Gastroesophageal sphincter (tissue), 4 donors: ENCODE measurements around the gene PCDHGB5. TPM values are rescaled to one million over a fixed set of nuclear protein-coding genes. Genes with fewer than 3 reads are reported as not detected.
A peak's percentile ranks its signal among the peaks of the same experiment; 100 is the strongest.
"Not testable (repeated sequence)": the region's sequence is repeated elsewhere in the genome, so short reads cannot be mapped to it uniquely, and the experiment has no call there.

Experiments
- ATAC-seq: fragments of 150-250 bp; one replicate; pipeline ENCODE4 v1.9.1; 2016; ENCODE audit warnings: mild to moderate bottlenecking, moderate library complexity
- H3K27ac ChIP-seq, 4 donors: fragments of 200-600 bp; sonication (generic) in 3 of 4; 1 replicate in 3 of 4; 2 replicates in 1 of 4; pipeline ENCODE4 v1.5.1; 2016 to 2019
- H3K27me3 ChIP-seq: fragments of 200-600 bp; sonication (generic); one replicate; pipeline ENCODE4 v1.5.1; 2019
- H3K36me3 ChIP-seq, 2 donors: fragments of 200-600 bp; sonication (generic); one replicate each; pipeline ENCODE4 v1.5.1; 2019; ENCODE audit warnings: control low read depth in 1 of 2
- H3K4me1 ChIP-seq, 3 donors: fragments of 200-600 bp; sonication (generic); 1 replicate in 2 of 3; 2 replicates in 1 of 3; pipeline ENCODE4 v1.5.1; 2016 to 2019; ENCODE audit warnings: control low read depth in 2 of 3
- H3K4me3 ChIP-seq, 2 donors: fragments of 200-600 bp; sonication (generic); one replicate each; pipeline ENCODE4 v1.5.1; 2019; ENCODE audit warnings: mild to moderate bottlenecking in 1 of 2, moderate library complexity in 1 of 2
- H3K9me3 ChIP-seq, 3 donors: fragments of 200-600 bp; sonication (generic); one replicate each; pipeline ENCODE4 v1.5.1; 2017 to 2019; ENCODE audit warnings: control low read depth in 2 of 3
- CTCF ChIP-seq, 4 experiments: fragments of 200-600 bp in 2 of 4; fragments of 450-650 bp in 2 of 4; sonication (generic) in 1 of 4; IDR thresholded peaks; one replicate each; pipeline ENCODE4 v1.5.1; 2017 to 2019; ENCODE audit warnings: antibody characterized with exemption in 4 of 4, mild to moderate bottlenecking in 2 of 4, moderate library complexity in 2 of 4
- EP300 ChIP-seq: sonication (generic); formaldehyde crosslinking; IDR thresholded peaks from one replicate; pipeline ENCODE4 v1.6.1; 2017; ENCODE audit warnings: antibody characterized with exemption, mild to moderate bottlenecking
- POLR2A ChIP-seq, 2 donors: fragments of 450-650 bp; IDR thresholded peaks; one replicate each; pipeline ENCODE4 v1.6.1; 2017; ENCODE audit warnings: antibody characterized with exemption in 2 of 2, mild to moderate bottlenecking in 2 of 2, moderate library complexity in 1 of 2
- POLR2AphosphoS5 ChIP-seq: sonication (generic); formaldehyde crosslinking; IDR thresholded peaks from one replicate; pipeline ENCODE4 v1.6.1; 2017; ENCODE audit warnings: antibody characterized with exemption
- WGBS, 2 donors: methylation state at CpG; one replicate each; pipeline ENCODE4 v1.1.5; 2018; ENCODE audit warnings: low coverage in 1 of 2; 5-methylcytosine and 5-hydroxymethylcytosine counted together
- total RNA-seq, 4 donors: library from RNA; depleted of rRNA; stranded (reverse); fragments of >200 nt; gene quantifications; one replicate each; pipeline ENCODE4 v1.1.0, GENCODE V29; 2016

The PCDHGB5 gene
- total RNA-seq, 4 donors from 2014 or later = 4.0 to 12.9 (median 9.8) TPM

GRCh38 chr5:141371572-141372475, 25.9 kb upstream of the PCDHGB5 start:
- ATAC-seq = no peak
- peaks cover 3 to 100% (median 6%) of the 10 kb centered on the region in 3 donors for H3K9me3 ChIP-seq
- TF ChIP-seq POLR2AphosphoS5 (no peak), POLR2A (IDR thresholded peaks at IDR 0.05) (no peak), EP300 (no peak), CTCF (IDR thresholded peaks at IDR 0.05) (no peak)
- H3K27me3 ChIP-seq = peaks cover 10% of the 10 kb centered on the region
- no peak overlapping the region for H3K27ac ChIP-seq
- no peak overlapping the region for H3K4me3 ChIP-seq
- no peaks in the 10 kb centered on the region for H3K4me1 ChIP-seq
- WGBS, 2 donors = 27 to 34% methylated on average over 12 to 20 of the region's 69 CpGs
- H3K36me3 ChIP-seq = no peaks in the 10 kb centered on the region

GRCh38 chr5:141373673-141374317, 24.0 kb upstream of the PCDHGB5 start, which contains the start of gene PCDHGA6:
PCDHGA6 (plus strand) TSS chr5:141373891; CDS start chr5:141374084, 193 bp downstream.
- peak in 3 of 4 experiments; percentile 15 to 40 (median 33) for TF ChIP-seq CTCF (IDR thresholded peaks at IDR 0.05)
- no peak for TF ChIP-seq EP300
- no peak for TF ChIP-seq POLR2A (IDR thresholded peaks at IDR 0.05)
- no peak for TF ChIP-seq POLR2AphosphoS5
- 6 to 8% methylated on average over 9 to 15 of the region's 27 CpGs for WGBS, 2 donors
- no peak for ATAC-seq
- peak within 1 kb of the TSS in 1 of 4 donors; percentile 12 for H3K27ac ChIP-seq
- peaks cover 10% of the 10 kb centered on the region for H3K27me3 ChIP-seq
- H3K4me3 ChIP-seq = peak within 1 kb of the TSS in 1 of 2 donors; percentile 32
- H3K4me1 ChIP-seq = no peaks in the 10 kb centered on the region
- H3K36me3 ChIP-seq = peaks cover 0 to 3% of the 10 kb centered on the region in 2 donors
- peaks cover 3 to 100% (median 6%) of the 10 kb centered on the region in 3 donors for H3K9me3 ChIP-seq

GRCh38 chr5:141374627-141375026, 23.1 kb upstream of the PCDHGB5 start:
- no peak overlapping the region for H3K27ac ChIP-seq
- peaks cover 3 to 100% (median 6%) of the 10 kb centered on the region in 3 donors for H3K9me3 ChIP-seq
- TF ChIP-seq CTCF (IDR thresholded peaks at IDR 0.05) (no peak), EP300 (no peak), POLR2AphosphoS5 (no peak), POLR2A (IDR thresholded peaks at IDR 0.05) (no peak)
- ATAC-seq = no peak
- no peak overlapping the region for H3K4me3 ChIP-seq
- H3K36me3 ChIP-seq = peaks cover 0 to 3% of the 10 kb centered on the region in 2 donors
- peaks cover 10% of the 10 kb centered on the region for H3K27me3 ChIP-seq
- no peaks in the 10 kb centered on the region for H3K4me1 ChIP-seq
- WGBS, 2 donors = 53 to 58% methylated on average over 3 to 6 of the region's 14 CpGs

GRCh38 chr5:141375444-141376155, 22.1 kb upstream of the PCDHGB5 start:
- peaks cover 3 to 98% (median 6%) of the 10 kb centered on the region in 3 donors for H3K9me3 ChIP-seq
- not testable (repeated sequence) for ATAC-seq

More at GRCh38 chr5:141375444-141376155, 22.1 kb upstream of the PCDHGB5 start:
- not testable (repeated sequence) for H3K27ac ChIP-seq, H3K27me3 ChIP-seq, H3K4me3 ChIP-seq, H3K4me1 ChIP-seq, H3K36me3 ChIP-seq
- 35% methylated on average over 14 of the region's 48 CpGs; no CpG with 5 or more reads in 1 of the 2 donors for WGBS, 2 donors
